Loucy (cell line): ENCODE results near the gene AGTRAP.

Experiments
- H2AFZ ChIP-seq: fragments of 200-600 bp; sonication (generic); 2 replicates; pipeline ENCODE4 v1.6.0; 2016; ENCODE audit warnings: antibody characterized with exemption, mild to moderate bottlenecking, low read length, moderate library complexity
- H3F3A ChIP-seq: fragments of 200-600 bp; 2 replicates; pipeline ENCODE4 v1.6.0; 2016; ENCODE audit warnings: antibody characterized with exemption, low read depth, mild to moderate bottlenecking
- H3K27me3 ChIP-seq: fragments of 200-600 bp; sonication (generic); 2 replicates; pipeline ENCODE4 v1.6.1; 2014; ENCODE audit warnings: low read length, mild to moderate bottlenecking; ENCODE audit not compliant: insufficient read depth, poor library complexity, severe bottlenecking
- H3K36me3 ChIP-seq: fragments of 200-600 bp; sonication (generic); 2 replicates; pipeline ENCODE4 v1.6.1; 2016; ENCODE audit warnings: low read length; ENCODE audit not compliant: insufficient read depth
- H3K4me1 ChIP-seq: fragments of 200-600 bp; sonication (generic); 2 replicates; pipeline ENCODE4 v1.5.1; 2014; ENCODE audit warnings: low read length, mild to moderate bottlenecking; ENCODE audit not compliant: insufficient read depth, poor library complexity, severe bottlenecking
- H3K4me2 ChIP-seq: fragments of 200-600 bp; sonication (generic); 2 replicates; pipeline ENCODE4 v1.6.0; 2014; ENCODE audit warnings: antibody characterized with exemption, low read length, low read depth, mild to moderate bottlenecking; ENCODE audit not compliant: poor library complexity, severe bottlenecking
- H3K4me3 ChIP-seq: fragments of 200-600 bp; sonication (generic); 2 replicates; pipeline ENCODE4 v1.5.1; 2014; ENCODE audit warnings: low read length, mild to moderate bottlenecking, mixed read lengths; ENCODE audit not compliant: poor library complexity, severe bottlenecking
- H3K79me2 ChIP-seq: fragments of 200-600 bp; sonication (generic); 2 replicates; pipeline ENCODE4 v1.6.1; 2014; ENCODE audit warnings: low read length; ENCODE audit not compliant: insufficient read depth
- H3K9ac ChIP-seq: fragments of 200-600 bp; sonication (generic); 2 replicates; pipeline ENCODE4 v1.6.0; 2014; ENCODE audit warnings: mild to moderate bottlenecking, low read depth, low read length, moderate library complexity; ENCODE audit not compliant: poor library complexity, severe bottlenecking
- H3K9me2 ChIP-seq: fragments of 200-600 bp; sonication (generic); replicated peaks from 2 replicates; pipeline ENCODE4 v1.6.1; 2016; ENCODE audit warnings: low read depth, low read length, mixed read lengths
- H3K9me3 ChIP-seq: fragments of 200-600 bp; sonication (generic); 2 replicates; pipeline ENCODE4 v1.6.1; 2014; ENCODE audit warnings: mild to moderate bottlenecking, antibody characterized with exemption, low read length, low read depth; ENCODE audit not compliant: insufficient read depth
- H4K20me1 ChIP-seq: fragments of 200-600 bp; sonication (generic); 2 replicates; pipeline ENCODE4 v1.6.0; 2014; ENCODE audit warnings: antibody characterized with exemption, low read length, mild to moderate bottlenecking; ENCODE audit not compliant: insufficient read depth, poor library complexity, severe bottlenecking
- EZH2phosphoT487 ChIP-seq: fragments of 200-600 bp; IDR thresholded peaks from 2 replicates; pipeline ENCODE4 v1.6.1; 2018; ENCODE audit warnings: antibody characterized with exemption, mild to moderate bottlenecking, moderate library complexity, borderline replicate concordance
- TF ChIP-seq, protein P1 (sequence below): fragments of 200-600 bp; sonication (generic); conservative IDR thresholded peaks from 2 replicates; pipeline ENCODE4 v1.5.1; 2014; ENCODE audit warnings: mild to moderate bottlenecking, antibody characterized with exemption, low read length

Gene AGTRAP

DNA sequence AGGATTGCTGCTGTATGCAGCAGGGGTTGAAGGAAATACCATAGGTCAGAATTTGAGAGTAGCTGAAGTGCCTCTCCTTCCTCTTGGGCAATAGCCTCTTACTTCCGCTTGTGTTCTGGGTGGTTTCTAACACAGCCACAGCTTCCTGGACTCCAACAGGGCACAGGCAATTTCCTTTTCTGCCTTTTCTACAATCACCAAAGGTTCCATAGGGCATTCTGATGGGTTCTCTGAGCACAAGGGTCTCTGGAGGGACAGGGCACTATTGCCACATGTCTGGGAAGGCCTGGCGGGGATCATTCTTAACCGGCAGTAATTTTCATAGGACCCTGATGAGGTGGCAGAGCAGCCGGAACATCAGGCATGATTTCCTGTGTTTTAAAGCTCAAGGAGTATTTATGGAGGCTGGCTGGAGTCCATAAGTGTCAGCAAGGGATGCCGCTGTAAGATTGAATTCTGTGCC is 5.5 kb upstream of the AGTRAP start:
- Histone ChIP-seq H3K4me1 (peaks cover 39% of the 10 kb centered on the region), H3K9ac (peak overlapping the region; percentile 69), H3K36me3 (no peaks in the 10 kb centered on the region), H2AFZ (0 out of 2 replicates have a peak overlapping the region, but pooled peaks have one; percentile 0), H3K9me3 (no peaks in the 10 kb centered on the region), H4K20me1 (no peaks in the 10 kb centered on the region), H3K4me2 (peak overlapping the region; percentile 74), H3K4me3 (peak overlapping the region; percentile 65), H3K27me3 (no peaks in the 10 kb centered on the region), H3K79me2 (no peaks in the 10 kb centered on the region), H3K9me2 (no peaks in the 10 kb centered on the region), H3F3A (no peaks in the 10 kb centered on the region; the same call in 1 of the 2 replicates)
- TF ChIP-seq, protein P1, sequence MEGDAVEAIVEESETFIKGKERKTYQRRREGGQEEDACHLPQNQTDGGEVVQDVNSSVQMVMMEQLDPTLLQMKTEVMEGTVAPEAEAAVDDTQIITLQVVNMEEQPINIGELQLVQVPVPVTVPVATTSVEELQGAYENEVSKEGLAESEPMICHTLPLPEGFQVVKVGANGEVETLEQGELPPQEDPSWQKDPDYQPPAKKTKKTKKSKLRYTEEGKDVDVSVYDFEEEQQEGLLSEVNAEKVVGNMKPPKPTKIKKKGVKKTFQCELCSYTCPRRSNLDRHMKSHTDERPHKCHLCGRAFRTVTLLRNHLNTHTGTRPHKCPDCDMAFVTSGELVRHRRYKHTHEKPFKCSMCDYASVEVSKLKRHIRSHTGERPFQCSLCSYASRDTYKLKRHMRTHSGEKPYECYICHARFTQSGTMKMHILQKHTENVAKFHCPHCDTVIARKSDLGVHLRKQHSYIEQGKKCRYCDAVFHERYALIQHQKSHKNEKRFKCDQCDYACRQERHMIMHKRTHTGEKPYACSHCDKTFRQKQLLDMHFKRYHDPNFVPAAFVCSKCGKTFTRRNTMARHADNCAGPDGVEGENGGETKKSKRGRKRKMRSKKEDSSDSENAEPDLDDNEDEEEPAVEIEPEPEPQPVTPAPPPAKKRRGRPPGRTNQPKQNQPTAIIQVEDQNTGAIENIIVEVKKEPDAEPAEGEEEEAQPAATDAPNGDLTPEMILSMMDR, result no peak
- no peak for TF ChIP-seq EZH2phosphoT487

DNA sequence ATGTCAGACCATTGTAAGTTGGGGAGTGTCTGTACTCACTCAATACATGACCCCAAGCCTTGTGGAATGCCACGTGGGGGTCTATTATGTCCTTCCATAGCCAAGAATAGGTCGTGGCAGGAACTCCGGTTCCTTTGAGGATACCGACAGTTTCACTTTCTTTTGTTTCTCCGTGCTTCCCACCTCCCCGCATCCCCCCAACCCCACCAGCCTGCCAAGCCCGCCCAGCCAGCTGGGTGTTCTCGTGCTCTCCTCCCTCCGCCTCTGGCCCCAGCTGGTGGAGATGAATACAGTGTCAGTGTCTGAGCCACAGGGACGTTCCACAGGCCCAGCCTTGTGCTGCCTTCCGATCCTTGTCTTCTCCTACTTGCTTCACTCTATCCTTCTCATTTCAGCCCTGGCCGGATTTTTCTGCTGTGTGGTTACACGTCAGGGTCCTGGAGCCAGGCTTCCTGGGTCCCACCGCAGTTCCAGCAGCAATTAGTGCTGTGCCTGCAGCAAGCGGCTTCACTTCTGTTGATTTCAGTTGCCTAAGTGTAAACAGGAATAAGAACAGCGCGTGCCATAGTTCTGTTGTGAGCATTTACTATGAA is 4.1 kb upstream of the AGTRAP start:
- Histone ChIP-seq H3K9me2 (no peaks in the 10 kb centered on the region), H4K20me1 (no peaks in the 10 kb centered on the region), H3K9ac (no peak overlapping the region), H3K9me3 (no peaks in the 10 kb centered on the region), H3K4me2 (no peak overlapping the region), H3K27me3 (no peaks in the 10 kb centered on the region), H3K4me3 (no peak overlapping the region), H3K79me2 (no peaks in the 10 kb centered on the region), H2AFZ (no peak overlapping the region), H3K36me3 (no peaks in the 10 kb centered on the region), H3K4me1 (peaks cover 52% of the 10 kb centered on the region), H3F3A (peaks cover 2% of the 10 kb centered on the region; the same call in 1 of the 2 replicates)
- TF ChIP-seq, protein P1, result no peak
- TF ChIP-seq EZH2phosphoT487, result no peak

DNA sequence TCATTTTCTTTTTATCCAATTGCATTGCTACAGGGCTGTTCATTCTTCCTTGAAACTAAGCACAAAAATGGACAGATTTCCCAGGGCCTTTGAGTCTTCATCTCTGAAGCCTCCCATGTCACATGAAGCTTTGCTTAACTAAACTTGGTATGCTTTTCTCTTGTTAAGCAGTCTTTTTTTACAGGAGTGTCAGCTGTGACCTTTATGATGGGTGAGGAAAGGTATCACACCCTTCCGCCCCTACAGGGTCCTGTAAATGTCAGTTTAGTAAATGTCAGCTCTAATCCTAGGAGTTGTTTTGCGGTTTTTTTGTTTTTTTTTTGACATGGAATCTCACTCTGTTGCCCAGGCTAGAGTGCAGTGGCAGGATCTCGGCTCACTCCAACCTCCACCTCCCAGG is 2.6 kb upstream of the AGTRAP start:
- Histone ChIP-seq H4K20me1 (no peaks in the 10 kb centered on the region), H3K4me2 (no peak overlapping the region), H3K9ac (no peak overlapping the region), H3K27me3 (no peaks in the 10 kb centered on the region), H2AFZ (no peak overlapping the region), H3K9me3 (no peaks in the 10 kb centered on the region), H3K4me3 (no peak overlapping the region), H3K79me2 (no peaks in the 10 kb centered on the region), H3K9me2 (no peaks in the 10 kb centered on the region), H3F3A (peaks cover 5% of the 10 kb centered on the region; the same call in 1 of the 2 replicates), H3K36me3 (no peaks in the 10 kb centered on the region), H3K4me1 (peaks cover 67% of the 10 kb centered on the region)
- TF ChIP-seq, protein P1, result no peak
- no peak for TF ChIP-seq EZH2phosphoT487
